HEK293 (cell line): Measurements from ENCODE around the gene DISC1.

ENCODE experiments used
- CTCF ChIA-PET: fragments of 350-600 bp; formaldehyde crosslinking; extraction: SDS; loops from one replicate; lab custom pipeline; 2021; ENCODE audit warnings: antibody characterized with exemption; lab: Yijun Ruan, JAX
- POLR2A ChIA-PET: fragments of 300-600 bp; formaldehyde crosslinking; extraction: SDS; loops from one replicate; lab custom pipeline; 2020; ENCODE audit warnings: antibody characterized with exemption, inconsistent platforms; lab: Yijun Ruan, JAX
- H3K27ac ChIP-seq: fragments of 200-500 bp; sonication (Bioruptor generic); 2 replicates; pipeline ENCODE4 v1.5.1; 2014; ENCODE audit warnings: low read depth, low read length, control low read depth, inconsistent platforms; ENCODE audit errors: extremely low read depth
- H3K36me3 ChIP-seq, 2 experiments: fragments of 200-500 bp in 1 of 2; sonication (Bioruptor generic) in 1 of 2; 1 replicate in 1 of 2; 2 replicates in 1 of 2; pipeline ENCODE4 v1.5.1; 2014 to 2017; ENCODE audit warnings: inconsistent platforms in 2 of 2, low read length in 2 of 2; ENCODE audit not compliant: control insufficient read depth in 2 of 2, insufficient read depth in 1 of 2
- H3K4me1 ChIP-seq: fragments of 200-500 bp; sonication (Bioruptor generic); 2 replicates; pipeline ENCODE4 v1.5.1; 2014; ENCODE audit warnings: mild to moderate bottlenecking, low read length, inconsistent platforms; ENCODE audit not compliant: control insufficient read depth, insufficient read depth
- H3K4me3 ChIP-seq: 2 replicates; pipeline ENCODE4 v1.5.1; 2011; ENCODE audit warnings: low read depth, mild to moderate bottlenecking, control low read depth, low read length, moderate library complexity
- H3K9me3 ChIP-seq: fragments of 200-500 bp; sonication (Bioruptor generic); 2 replicates; pipeline ENCODE4 v1.5.1; 2014; ENCODE audit warnings: low read depth, low read length, inconsistent platforms; ENCODE audit not compliant: control insufficient read depth, insufficient read depth
- ELK4 ChIP-seq: IDR thresholded peaks from 2 replicates; pipeline ENCODE4 v1.6.1; 2011; ENCODE audit warnings: mild to moderate bottlenecking, low read depth, low read length, borderline replicate concordance
- GLIS1 ChIP-seq: fragments of 450-650 bp; formaldehyde crosslinking; IDR thresholded peaks from 2 replicates; pipeline ENCODE4 v1.5.1; 2016; ENCODE audit warnings: missing biosample characterization, missing genetic modification characterization
- MYNN ChIP-seq: fragments of 450-650 bp; formaldehyde crosslinking; IDR thresholded peaks from 2 replicates; pipeline ENCODE4 v1.5.1; 2016; ENCODE audit warnings: missing biosample characterization, missing genetic modification characterization, borderline replicate concordance
- OSR2 ChIP-seq: fragments of 450-650 bp; formaldehyde crosslinking; IDR thresholded peaks from 2 replicates; pipeline ENCODE4 v1.5.1; 2016; ENCODE audit warnings: missing biosample characterization, missing genetic modification characterization
- SCRT2 ChIP-seq: fragments of 450-650 bp; formaldehyde crosslinking; IDR thresholded peaks from 2 replicates; pipeline ENCODE4 v1.5.1; 2016; ENCODE audit warnings: missing biosample characterization, missing genetic modification characterization
- SP7 ChIP-seq: fragments of 450-650 bp; formaldehyde crosslinking; IDR thresholded peaks from 2 replicates; pipeline ENCODE4 v1.5.1; 2016; ENCODE audit warnings: missing biosample characterization, missing genetic modification characterization
- TRIM28 ChIP-seq: IDR thresholded peaks from 2 replicates; pipeline ENCODE4 v1.6.1; 2011; ENCODE audit warnings: low read length, control low read depth, borderline replicate concordance
- ZBTB48 ChIP-seq: fragments of 450-650 bp; formaldehyde crosslinking; IDR thresholded peaks from 2 replicates; pipeline ENCODE4 v1.5.1; 2016; ENCODE audit warnings: missing biosample characterization, missing genetic modification characterization
- ZBTB7A ChIP-seq: fragments of 450-650 bp; formaldehyde crosslinking; IDR thresholded peaks from 2 replicates; pipeline ENCODE4 v1.5.1; 2016; ENCODE audit warnings: low read depth, missing biosample characterization, missing genetic modification characterization
- ZBTB8A ChIP-seq: fragments of 450-650 bp; formaldehyde crosslinking; IDR thresholded peaks from 2 replicates; pipeline ENCODE4 v1.5.1; 2016; ENCODE audit warnings: missing biosample characterization, missing genetic modification characterization
- ZFP69B ChIP-seq: fragments of 450-650 bp; formaldehyde crosslinking; IDR thresholded peaks from 2 replicates; pipeline ENCODE4 v1.5.1; 2016; ENCODE audit warnings: missing biosample characterization, missing genetic modification characterization
- ZNF10 ChIP-seq: fragments of 450-650 bp; formaldehyde crosslinking; IDR thresholded peaks from 2 replicates; pipeline ENCODE4 v1.5.1; 2017; ENCODE audit warnings: missing biosample characterization, missing genetic modification characterization
- ZNF157 ChIP-seq: fragments of 450-650 bp; formaldehyde crosslinking; IDR thresholded peaks from 2 replicates; pipeline ENCODE4 v1.5.1; 2016; ENCODE audit warnings: missing biosample characterization, missing genetic modification characterization
- ZNF311 ChIP-seq: fragments of 450-650 bp; formaldehyde crosslinking; IDR thresholded peaks from 2 replicates; pipeline ENCODE4 v1.5.1; 2017; ENCODE audit warnings: missing biosample characterization, missing genetic modification characterization, borderline replicate concordance
- ZNF354C ChIP-seq: fragments of 450-650 bp; formaldehyde crosslinking; IDR thresholded peaks from 2 replicates; pipeline ENCODE4 v1.5.1; 2016; ENCODE audit warnings: missing biosample characterization, missing genetic modification characterization, low read depth, borderline replicate concordance
- ZNF391 ChIP-seq: fragments of 450-650 bp; formaldehyde crosslinking; IDR thresholded peaks from 2 replicates; pipeline ENCODE4 v1.5.1; 2016; ENCODE audit warnings: low read depth, missing biosample characterization, missing genetic modification characterization, borderline replicate concordance
- ZNF585B ChIP-seq: fragments of 450-650 bp; formaldehyde crosslinking; IDR thresholded peaks from 2 replicates; pipeline ENCODE4 v1.5.1; 2016; ENCODE audit warnings: missing biosample characterization, missing genetic modification characterization
- ZNF596 ChIP-seq: fragments of 450-650 bp; IDR thresholded peaks from 2 replicates; pipeline ENCODE4 v1.5.0; 2018; ENCODE audit warnings: missing biosample characterization, mild to moderate bottlenecking, missing genetic modification characterization, moderate library complexity
- ZNF623 ChIP-seq: fragments of 450-650 bp; formaldehyde crosslinking; IDR thresholded peaks from 2 replicates; pipeline ENCODE4 v1.5.1; 2016; ENCODE audit warnings: missing biosample characterization, missing genetic modification characterization
- ZNF664 ChIP-seq: fragments of 450-650 bp; formaldehyde crosslinking; IDR thresholded peaks from 2 replicates; pipeline ENCODE4 v1.5.1; 2016; ENCODE audit warnings: missing biosample characterization, missing genetic modification characterization
- ZSCAN23 ChIP-seq: fragments of 450-650 bp; formaldehyde crosslinking; IDR thresholded peaks from 2 replicates; pipeline ENCODE4 v1.5.1; 2016; ENCODE audit warnings: missing biosample characterization, missing genetic modification characterization
- ZSCAN5A ChIP-seq: fragments of 450-650 bp; formaldehyde crosslinking; IDR thresholded peaks from 2 replicates; pipeline ENCODE4 v1.5.1; 2016; ENCODE audit warnings: missing biosample characterization, missing genetic modification characterization
- TF ChIP-seq, protein P1 (sequence below): fragments of 450-650 bp; formaldehyde crosslinking; IDR thresholded peaks from 2 replicates; pipeline ENCODE4 v1.5.1; 2017; ENCODE audit warnings: missing biosample characterization, missing genetic modification characterization

DISC1 gene

DNA sequence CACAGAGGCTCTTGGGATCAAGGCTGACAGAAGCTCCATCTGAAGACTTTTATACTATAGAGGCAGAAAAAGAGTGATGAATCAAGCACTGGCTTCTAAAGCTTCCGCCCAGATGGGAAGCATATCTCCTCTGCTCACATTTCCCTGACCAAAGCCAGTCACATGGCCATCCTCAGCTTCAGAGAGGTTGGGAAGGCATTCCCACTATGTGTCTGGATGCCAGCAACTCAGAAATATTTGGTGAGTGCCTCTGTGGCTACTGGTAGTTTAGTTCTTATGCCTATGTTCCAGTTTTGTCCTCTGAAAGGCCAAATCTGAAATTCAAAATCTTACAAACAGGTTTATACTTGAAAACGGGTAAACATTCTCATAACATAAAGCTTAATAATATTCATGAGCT is 9.9 kb upstream of the DISC1 start:
- no peaks in the 10 kb centered on the region for H3K4me1 ChIP-seq
- TF ChIP-seq ZNF10 (tag by site-specific recombination) (no peak), ZNF157 (tag by site-specific recombination) (no peak), ZBTB7A (tag by site-specific recombination) (no peak), ZNF585B (tag by site-specific recombination) (no peak)
- POLR2A ChIA-PET = interaction anchor here (0.7 kb wide), 1 partner anchor 1365 kb away, joined by 3 read pairs; no protein-coding TSS in a partner anchor
- no peak overlapping the region for H3K4me3 ChIP-seq
- no peaks in the 10 kb centered on the region for H3K36me3 ChIP-seq
- H3K27ac ChIP-seq = no peak overlapping the region
- H3K9me3 ChIP-seq = no peaks in the 10 kb centered on the region
- CTCF ChIA-PET = interaction anchor here (1.0 to 2.5 kb wide), 4 partner anchors 11 to 187 kb away, joined by 4 to 9 read pairs (median 6); no protein-coding TSS in a partner anchor

- Histone ChIP-seq H3K27ac (no peak overlapping the region), H3K4me1 (no peaks in the 10 kb centered on the region), H3K4me3 (no peak overlapping the region), H3K9me3 (no peaks in the 10 kb centered on the region), H3K36me3 (no peaks in the 10 kb centered on the region)
- TF ChIP-seq MYNN (no peak), ZFP69B (tag by site-specific recombination) (no peak), SCRT2 (tag by site-specific recombination) (no peak), ZNF391 (tag by site-specific recombination) (no peak), OSR2 (tag by site-specific recombination) (no peak), ZNF354C (tag by site-specific recombination) (no peak), GLIS1 (tag by site-specific recombination) (peak; percentile 21; the same call in 1 of the 2 replicates), ZNF623 (tag by site-specific recombination) (no peak)
- ChIA-PET CTCF (interaction anchor here (1.0 to 1.1 kb wide), 2 partner anchors 13 to 407 kb away, joined by 4 read pairs; no protein-coding TSS in a partner anchor), POLR2A (interaction anchor here (1.0 kb wide), 1 partner anchor 281 kb away, joined by 3 read pairs; the partner anchor contains the start of genes EXOC8 and SPRTN)
Measured at GRCh38 chr1:231618609-231619256, 7.9 kb upstream of the DISC1 start.

- ChIA-PET CTCF (interaction anchor here (1.1 kb wide), 1 partner anchor 13 kb away, joined by 4 read pairs; no protein-coding TSS in a partner anchor), POLR2A (interaction anchor here (1.0 kb wide), 1 partner anchor 281 kb away, joined by 3 read pairs; the partner anchor contains the start of genes EXOC8 and SPRTN)
- Histone ChIP-seq H3K4me1 (no peaks in the 10 kb centered on the region), H3K9me3 (no peaks in the 10 kb centered on the region), H3K36me3 (no peaks in the 10 kb centered on the region), H3K27ac (no peak overlapping the region), H3K4me3 (no peak overlapping the region)
- TF ChIP-seq MYNN = no peak
- no peak for TF ChIP-seq ZSCAN23 (tag by site-specific recombination)
- TF ChIP-seq ZBTB48 (tag by site-specific recombination) = no peak
- TF ChIP-seq ZNF664 (tag by site-specific recombination) = no peak
- TF ChIP-seq TRIM28 = no peak
- TF ChIP-seq ZNF311 = no peak
- no peak for TF ChIP-seq ZSCAN5A (tag by site-specific recombination)
- no peak for TF ChIP-seq ELK4
- no peak for TF ChIP-seq ZNF596 (tag by site-specific recombination)
- no peak for TF ChIP-seq SP7
- no peak for TF ChIP-seq ZBTB8A (tag by site-specific recombination)
- TF ChIP-seq, protein P1, sequence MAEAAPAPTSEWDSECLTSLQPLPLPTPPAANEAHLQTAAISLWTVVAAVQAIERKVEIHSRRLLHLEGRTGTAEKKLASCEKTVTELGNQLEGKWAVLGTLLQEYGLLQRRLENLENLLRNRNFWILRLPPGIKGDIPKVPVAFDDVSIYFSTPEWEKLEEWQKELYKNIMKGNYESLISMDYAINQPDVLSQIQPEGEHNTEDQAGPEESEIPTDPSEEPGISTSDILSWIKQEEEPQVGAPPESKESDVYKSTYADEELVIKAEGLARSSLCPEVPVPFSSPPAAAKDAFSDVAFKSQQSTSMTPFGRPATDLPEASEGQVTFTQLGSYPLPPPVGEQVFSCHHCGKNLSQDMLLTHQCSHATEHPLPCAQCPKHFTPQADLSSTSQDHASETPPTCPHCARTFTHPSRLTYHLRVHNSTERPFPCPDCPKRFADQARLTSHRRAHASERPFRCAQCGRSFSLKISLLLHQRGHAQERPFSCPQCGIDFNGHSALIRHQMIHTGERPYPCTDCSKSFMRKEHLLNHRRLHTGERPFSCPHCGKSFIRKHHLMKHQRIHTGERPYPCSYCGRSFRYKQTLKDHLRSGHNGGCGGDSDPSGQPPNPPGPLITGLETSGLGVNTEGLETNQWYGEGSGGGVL = no peak
Measured at GRCh38 chr1:231619257-231619634, 7.3 kb upstream of the DISC1 start.
